Skin epidermis (tissue), 12 donors: ENCODE results near the gene EIF4G2.

ENCODE experiments used
- H3K27ac ChIP-seq, 21 experiments: fragments of 200-600 bp; sonication (generic) in 11 of 21; one replicate each; pipeline ENCODE4 v1.5.0; 2020; ENCODE audit warnings: mild to moderate bottlenecking in 3 of 21, inconsistent platforms in 2 of 21, moderate library complexity in 2 of 21
- H3K4me3 ChIP-seq, 7 experiments: fragments of 200-600 bp; sonication (generic) in 2 of 7; one replicate each; pipeline ENCODE4 v1.5.0; 2020; ENCODE audit warnings: inconsistent platforms in 2 of 7, mild to moderate bottlenecking in 2 of 7, moderate library complexity in 1 of 7

The EIF4G2 gene

DNA sequence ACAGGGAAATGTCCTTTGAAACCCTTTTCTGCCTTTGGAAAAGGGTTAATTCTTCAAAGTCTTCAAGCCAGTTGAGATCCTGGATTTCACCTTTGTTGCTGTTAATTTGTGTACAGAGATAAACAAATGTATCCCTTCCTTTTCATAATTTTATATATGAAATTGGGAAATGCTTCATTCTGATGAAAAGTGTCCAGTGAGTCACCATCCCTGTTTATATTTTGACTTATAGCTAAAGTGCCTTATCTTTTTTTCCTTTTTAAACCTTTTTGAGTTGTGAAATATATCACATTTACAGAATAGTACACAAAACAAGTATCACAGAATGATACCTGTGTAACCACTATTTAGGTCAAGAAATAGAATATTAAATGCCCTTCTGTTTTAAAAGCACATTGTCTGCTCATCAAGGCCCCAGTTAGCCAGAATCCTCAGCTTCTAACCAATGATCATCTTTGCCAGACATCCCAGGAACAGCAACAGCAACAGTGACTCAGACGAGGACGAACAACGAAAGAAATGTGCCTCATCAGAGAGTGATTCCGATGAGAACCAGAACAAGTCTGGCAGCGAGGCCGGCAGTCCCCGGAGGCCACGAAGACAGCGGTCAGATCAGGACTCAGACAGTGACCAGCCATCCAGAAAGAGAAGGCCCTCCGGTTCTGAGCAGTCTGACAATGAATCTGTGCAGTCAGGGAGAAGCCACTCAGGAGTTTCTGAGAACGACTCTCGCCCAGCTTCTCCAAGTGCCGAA, 30.3 kb downstream of the EIF4G2 start:
- no peak overlapping the region for H3K4me3 ChIP-seq
- peak overlapping the region in 17 of 21 experiments; percentile 5 to 84 (median 67) for H3K27ac ChIP-seq

DNA sequence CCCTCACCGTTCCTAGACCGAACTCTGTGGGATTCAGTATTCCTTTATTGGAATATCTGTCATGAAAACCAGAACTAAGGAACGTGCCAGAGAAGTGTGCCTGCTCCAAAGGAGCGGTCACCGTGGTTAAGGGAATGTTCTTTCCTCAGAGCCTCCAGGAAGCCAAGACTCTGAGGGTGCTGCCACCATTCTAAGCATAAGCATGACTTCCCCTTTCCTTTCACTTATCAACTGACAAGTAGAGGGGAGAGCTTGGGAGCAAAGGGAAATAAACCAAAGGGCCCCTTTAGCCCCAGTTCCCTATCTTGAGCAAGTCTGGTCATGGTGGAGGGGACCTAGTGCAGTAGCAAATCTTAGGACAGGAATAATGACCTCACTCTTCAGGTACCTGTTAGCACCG, 30.9 kb downstream of the EIF4G2 start:
- H3K4me3 ChIP-seq = no peak overlapping the region
- peak overlapping the region in 17 of 21 experiments; percentile 5 to 79 (median 57) for H3K27ac ChIP-seq

DNA sequence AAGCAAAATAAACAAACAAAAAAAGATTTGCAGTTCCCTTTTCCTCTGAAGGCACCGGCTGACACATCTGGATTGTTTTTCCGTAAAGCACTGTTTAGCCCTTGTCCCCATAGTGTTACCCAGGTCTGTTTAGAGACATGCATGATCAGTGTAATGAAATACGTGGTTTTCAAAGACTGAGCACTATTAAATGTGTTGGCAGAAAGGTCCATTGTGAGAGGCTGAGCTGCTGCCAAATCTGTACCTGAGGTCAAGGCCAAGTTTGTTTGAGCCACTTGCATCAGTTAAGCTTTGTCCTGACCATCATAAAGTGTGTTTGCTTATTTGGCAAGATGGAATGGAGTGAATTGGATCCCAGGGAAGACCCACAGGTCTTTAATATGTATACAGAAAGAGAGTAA, 31.3 kb downstream of the EIF4G2 start:
- Histone ChIP-seq H3K27ac (peak overlapping the region in 11 of 21 experiments; percentile 47 to 79 (median 68)), H3K4me3 (no peak overlapping the region)

DNA sequence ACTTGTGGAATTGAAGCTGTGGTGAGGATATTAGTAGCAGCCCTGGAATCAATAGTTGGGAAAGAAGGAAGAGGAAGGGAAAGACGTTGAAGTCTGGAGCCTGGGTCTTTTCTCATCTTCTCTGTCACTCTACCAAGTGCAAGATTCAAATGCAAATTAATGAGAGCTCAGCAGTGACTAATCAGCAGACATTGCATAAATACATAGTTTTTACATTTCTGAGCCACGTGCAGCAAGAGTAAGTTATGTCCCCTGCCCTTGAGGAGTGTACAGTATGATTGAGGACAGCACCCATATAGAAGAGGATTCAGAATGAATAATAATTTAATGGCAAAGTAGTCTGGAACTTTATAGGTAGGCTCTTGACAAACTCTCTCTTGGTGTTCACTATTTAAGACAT, 33.9 kb downstream of the EIF4G2 start:
- Histone ChIP-seq H3K4me3 (no peak overlapping the region), H3K27ac (no peak overlapping the region)

DNA sequence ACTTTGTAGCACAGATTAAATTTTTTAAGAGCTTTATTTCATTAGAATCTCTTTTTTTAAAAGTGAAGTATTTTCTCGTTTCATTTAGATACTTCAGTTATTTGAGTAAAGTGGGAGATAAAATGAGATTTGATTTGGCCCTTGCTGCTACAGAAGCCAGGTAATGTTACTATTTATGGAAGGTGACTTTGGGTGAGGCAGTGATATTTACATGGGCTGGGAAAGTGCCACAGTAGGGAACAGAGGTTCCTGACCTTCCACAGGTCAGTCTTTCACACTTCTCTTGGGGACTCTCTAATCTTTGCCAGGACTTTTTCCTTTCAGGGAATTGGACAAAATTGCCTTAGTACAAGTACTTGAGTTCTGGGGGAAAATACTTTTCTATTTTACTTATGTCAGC, 37.3 kb downstream of the EIF4G2 start:
- no peak overlapping the region for H3K4me3 ChIP-seq
- no peak overlapping the region for H3K27ac ChIP-seq

DNA sequence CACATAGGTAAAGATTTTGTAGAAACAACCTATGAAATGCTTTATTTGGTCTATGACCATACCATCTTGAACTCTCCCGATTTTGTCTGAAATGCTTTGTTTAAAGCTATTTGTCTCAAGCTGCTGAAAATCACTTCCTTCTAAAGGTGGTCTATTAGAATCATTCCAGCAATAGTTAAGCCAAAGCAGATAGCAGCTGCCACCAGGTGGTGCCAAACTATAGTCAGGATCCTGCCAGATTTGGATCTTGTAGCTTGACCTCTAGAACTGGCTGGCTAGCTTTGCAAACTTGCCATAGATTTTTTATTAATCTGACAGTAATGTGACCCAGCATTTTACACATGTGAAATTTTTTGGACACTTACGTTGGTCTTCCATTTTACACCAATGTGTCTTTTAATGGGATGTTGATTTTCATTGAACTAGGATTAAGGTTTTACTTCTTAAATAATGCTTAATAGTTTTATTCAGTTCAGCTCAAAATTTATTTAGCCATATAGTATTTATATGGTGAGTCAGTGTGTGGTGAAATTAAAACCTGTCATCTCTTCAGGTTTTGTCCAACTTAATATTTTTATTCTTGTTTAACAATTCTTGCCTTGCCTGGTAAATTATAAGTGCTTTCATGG, 38.0 kb downstream of the EIF4G2 start:
- Histone ChIP-seq H3K4me3 (no peak overlapping the region), H3K27ac (no peak overlapping the region)

DNA sequence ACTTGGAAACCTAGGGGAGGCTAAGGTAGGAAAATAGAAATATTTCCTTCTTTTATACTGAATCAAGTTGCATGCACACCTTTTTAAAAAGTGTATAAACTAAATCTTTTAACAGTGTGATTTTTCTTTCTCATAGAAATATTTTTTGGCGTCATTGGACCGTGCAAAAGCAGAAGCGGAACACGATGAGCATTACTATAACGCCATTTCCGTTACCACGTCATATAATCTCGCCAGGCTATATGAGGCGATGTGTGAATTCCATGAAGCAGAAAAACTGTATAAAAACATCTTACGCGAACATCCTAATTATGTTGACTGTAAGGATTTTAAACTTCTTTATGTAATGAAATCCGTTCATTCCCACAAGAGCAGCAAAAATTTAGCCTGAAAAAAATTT, 44.3 kb downstream of the EIF4G2 start:
- Histone ChIP-seq H3K4me3 (no peak overlapping the region), H3K27ac (no peak overlapping the region)

DNA sequence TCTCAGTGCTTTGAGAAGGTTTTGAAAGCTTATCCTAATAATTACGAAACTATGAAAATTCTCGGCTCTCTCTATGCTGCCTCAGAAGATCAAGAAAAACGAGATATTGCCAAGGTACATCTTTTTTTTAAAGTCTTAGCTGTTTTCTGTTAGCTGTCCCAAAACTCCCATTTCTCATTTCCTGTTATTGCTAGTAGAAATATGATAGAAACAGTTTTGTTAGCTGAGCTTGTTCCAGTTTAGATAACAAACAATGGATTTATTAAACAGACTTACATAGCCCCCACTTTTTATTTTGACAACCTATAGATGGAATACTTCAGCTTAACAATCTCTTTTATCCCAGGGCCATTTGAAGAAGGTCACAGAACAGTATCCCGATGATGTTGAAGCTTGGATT, 45.0 kb downstream of the EIF4G2 start:
- no peak overlapping the region for H3K4me3 ChIP-seq
- H3K27ac ChIP-seq = no peak overlapping the region

DNA sequence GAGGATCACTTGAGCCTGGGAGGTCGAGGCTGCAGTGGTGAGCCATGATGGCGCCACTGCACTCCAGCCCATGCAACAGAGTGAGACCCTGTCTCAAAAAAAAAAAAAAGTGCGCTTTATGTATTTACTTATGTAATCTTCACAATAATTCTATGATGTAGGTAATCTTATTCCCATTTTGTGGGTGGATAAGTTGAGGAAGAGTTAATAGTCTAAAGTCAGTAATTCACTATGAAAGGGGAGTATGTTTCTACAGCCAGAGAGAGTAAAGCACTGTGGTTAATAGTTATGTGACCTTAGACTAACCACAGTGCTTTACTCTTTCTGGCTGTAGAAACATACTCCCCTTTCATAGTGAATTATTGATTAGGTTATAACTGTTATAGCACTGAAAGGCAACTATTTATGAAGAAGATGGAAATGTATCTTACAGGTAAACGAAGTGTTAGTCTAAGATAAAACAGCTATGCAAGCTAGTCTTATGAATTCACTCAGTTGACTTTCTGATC, 45.8 kb downstream of the EIF4G2 start:
- Histone ChIP-seq H3K4me3 (no peak overlapping the region), H3K27ac (no peak overlapping the region)

DNA sequence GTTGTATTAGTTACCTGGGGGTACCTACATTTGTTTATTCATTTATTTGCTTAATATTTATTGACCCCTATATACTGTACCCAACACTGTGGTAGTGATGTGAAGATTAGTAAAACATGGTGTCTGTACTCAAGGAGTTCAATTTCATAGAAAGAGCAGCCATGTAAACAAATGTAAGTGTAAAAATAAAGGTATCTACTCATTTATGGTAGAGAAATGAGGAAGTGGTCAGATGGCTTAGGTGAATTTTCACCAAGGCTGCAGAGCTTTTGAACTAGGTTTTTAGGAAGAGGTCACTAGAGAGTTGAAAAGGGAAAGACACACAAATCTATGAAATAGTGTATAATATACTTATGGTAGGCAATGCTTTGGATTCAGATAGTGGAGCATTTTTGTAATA, 46.5 kb downstream of the EIF4G2 start:
- Histone ChIP-seq H3K4me3 (no peak overlapping the region), H3K27ac (no peak overlapping the region)

DNA sequence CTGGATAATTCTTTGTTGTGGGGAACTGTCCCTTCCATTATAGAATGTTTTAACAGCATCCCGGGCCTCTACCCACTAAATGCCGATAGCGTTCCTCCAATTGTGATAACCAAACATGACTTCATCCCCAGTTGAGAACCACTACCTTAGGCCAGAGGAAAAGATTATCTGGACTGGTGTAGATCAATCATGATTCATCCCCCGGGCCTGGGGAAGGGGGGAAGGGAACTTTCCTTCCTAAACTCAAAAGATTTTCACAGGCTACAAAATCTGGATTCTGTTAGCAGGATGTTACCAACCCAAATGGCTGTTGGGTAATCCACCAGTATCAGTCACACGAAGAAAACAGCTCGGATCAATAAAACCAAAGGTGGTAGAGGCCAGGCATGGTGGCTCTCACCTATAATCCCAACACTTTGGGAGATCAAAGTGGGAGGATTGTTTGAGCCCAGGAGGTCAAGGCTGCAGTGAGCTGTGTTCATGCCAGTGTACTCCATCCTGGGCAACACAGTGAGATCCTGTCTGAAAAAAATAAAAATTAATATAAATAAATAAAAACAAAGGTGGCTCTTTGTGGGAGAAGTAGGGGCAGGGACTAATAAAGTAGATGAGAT, 47.5 kb downstream of the EIF4G2 start:
- Histone ChIP-seq H3K27ac (no peak overlapping the region), H3K4me3 (no peak overlapping the region)

DNA sequence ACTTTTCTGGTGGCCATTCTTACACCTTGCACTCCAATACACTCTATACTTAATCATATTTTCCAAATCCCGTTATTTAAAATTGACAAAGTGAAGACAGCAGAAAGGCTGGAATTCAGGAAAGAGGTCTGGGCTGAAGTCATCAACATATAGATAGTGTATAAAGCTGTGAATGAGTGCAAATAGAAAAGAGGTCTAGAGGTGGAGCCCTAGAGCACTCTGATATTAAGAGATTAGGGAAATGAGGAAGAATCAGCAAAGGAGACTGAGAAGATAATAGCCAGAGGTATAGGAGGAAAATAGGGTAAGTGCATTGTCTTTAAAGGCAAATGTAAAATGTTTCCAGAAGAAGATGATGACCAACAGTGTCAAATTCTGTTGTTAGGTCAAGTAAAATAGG, 49.8 kb downstream of the EIF4G2 start:
- H3K27ac ChIP-seq = no peak overlapping the region
- H3K4me3 ChIP-seq = no peak overlapping the region

DNA sequence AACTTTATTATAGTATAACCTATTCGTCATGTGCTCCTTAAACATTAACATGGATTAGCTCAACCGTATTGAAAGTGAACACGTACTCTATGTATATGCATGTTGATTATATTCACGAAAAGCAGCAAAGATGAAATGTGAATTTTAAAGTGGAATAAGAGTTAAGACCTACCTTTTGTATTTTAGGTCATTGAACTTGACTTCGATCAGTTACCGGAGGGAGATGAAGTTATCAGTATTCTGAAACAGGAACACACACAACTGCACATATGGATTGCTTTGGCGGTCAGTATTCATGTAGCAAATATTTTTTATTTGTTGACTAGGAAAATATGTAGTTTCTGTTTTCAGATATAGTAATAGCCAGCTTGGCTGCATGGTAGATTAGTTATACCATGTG, 56.2 kb downstream of the EIF4G2 start:
- no peak overlapping the region for H3K27ac ChIP-seq
- peak overlapping the region in 2 of 7 experiments; percentile 70 to 76 for H3K4me3 ChIP-seq

DNA sequence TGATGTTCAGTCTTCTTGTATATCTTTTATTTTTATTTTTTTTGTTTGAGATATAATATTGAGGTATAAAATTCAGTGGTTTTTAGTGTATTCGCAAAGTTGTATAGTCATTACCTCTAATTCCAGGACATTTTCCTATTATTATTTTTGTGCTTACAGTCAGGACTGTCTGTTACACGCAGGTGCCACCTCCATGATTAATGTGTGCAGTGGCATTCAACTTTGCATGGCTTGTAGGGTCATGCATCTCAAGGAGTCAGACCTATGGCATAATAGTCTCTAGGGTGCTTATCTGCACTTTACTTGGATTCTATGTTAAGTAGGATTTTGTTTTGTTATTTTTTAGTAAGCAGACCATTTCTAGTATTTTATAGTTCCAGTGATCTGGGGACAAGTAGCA, 56.7 kb downstream of the EIF4G2 start:
- H3K27ac ChIP-seq = peak overlapping the region in 12 of 21 experiments; percentile 85 to 94 (median 90)
- peak overlapping the region; percentile 69 to 91 (median 70) for H3K4me3 ChIP-seq

DNA sequence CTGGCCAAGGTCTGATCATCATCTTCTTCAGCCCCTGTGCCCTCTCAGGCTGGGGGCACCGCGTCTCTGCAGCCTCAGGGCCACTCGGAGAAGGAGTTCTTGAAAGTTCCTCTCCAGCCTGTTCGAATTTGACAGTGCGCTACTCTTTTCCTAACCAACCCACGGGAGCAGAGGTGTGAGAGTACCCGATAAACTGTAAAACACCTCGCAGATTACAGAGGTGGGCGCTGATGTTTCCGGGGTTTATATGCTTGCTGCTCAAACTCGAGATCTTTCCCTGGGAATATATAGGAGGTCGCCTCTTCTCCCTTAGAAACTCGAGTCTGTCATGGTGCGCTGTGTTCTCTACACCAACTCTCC, 57.2 kb downstream of the EIF4G2 start:
- Histone ChIP-seq H3K4me3 (peak overlapping the region; percentile 69 to 91 (median 70)), H3K27ac (peak overlapping the region; percentile 56 to 96 (median 89))

DNA sequence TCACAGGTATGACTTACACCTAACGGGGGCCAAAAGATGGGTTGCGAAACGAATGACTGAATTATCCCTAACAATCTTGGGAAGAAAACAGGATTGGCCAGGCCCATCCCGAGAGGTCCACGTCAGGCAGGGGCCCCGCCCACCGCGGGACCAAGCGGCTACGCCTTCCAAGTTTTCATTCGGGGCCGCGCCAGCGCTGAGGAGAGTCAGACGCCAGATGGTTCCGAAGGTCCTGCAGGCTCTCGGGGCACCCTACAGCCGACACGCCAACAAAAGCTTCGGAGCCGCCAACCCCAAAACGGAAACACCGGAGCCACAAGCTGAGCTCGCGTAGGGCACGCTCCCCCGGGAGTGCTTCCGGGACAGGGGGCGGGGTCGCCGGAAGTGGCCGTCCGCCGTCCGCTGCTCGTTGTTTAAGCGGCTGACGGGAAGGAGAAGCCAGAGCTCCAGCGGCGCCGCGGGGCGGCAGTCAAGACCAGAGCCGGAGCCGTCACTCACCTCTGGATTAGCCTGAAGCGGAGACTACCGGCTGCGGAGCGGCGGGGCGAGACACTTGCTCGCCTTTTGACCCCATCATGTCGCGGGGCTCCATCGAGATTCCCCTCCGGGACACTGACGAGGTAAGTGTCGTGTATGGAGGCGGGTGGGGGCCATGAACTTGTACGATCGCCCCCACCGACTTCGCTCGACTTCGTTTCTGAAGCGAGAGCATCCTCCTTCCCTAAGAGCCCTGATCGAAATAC, 57.7 kb downstream of the EIF4G2 start, which contains the start of gene CTR9:
Gene CTR9, plus strand, starts transcription at position 409 of the 743 bp plus-strand sequence. Its CDS starts 167 bp downstream, at position 576.
- Histone ChIP-seq H3K4me3 (peak within 1 kb of the TSS; percentile 69 to 91 (median 70)), H3K27ac (peak within 1 kb of the TSS; percentile 56 to 96 (median 89))

DNA sequence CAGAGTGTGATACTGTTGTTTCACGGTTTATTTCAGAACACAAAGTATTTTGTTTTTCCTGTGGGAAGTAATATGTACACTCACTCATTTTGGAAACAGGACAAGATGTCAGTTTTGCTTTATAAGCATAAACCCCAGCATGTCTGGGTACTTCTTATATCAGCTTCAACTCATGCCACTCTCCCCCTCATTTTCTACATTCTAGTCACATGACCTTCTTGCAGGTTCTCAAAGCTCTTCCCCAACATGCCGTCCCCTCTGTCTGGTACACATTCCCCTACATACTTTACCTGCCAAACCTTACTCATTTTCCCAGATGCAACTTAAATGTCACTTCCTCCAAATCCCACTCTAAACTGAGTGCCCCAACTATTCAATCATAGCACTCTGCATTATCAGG, 59.2 kb downstream of the EIF4G2 start:
- no peak overlapping the region for H3K4me3 ChIP-seq
- H3K27ac ChIP-seq = no peak overlapping the region

DNA sequence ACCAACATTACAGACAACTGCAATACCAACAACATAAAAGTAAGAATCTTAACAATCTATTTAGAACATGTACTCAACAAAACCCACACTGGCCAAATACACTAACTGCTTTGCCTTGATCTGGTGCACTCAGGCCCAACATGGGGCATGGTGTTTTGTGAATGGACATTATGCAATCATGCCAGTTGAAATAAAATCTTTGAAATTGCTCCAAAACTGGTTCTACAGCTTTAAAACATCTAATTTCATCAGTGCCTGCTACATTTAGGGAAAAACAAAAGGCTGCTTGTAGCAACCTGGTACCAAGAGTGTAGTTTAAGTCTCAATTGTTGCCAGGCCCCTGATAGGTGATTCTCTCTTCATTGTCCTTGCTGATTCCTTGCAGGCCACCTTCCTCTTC, 61.0 kb downstream of the EIF4G2 start:
- H3K4me3 ChIP-seq = no peak overlapping the region
- no peak overlapping the region for H3K27ac ChIP-seq
